GM12891 (cell line): ENCODE data around the gene TFF1.

ENCODE experiments used
- DNase-seq: peaks from one replicate; pipeline ENCODE4 v3.0.0; 2011; ENCODE audit warnings: low spot score; ENCODE audit not compliant: insufficient read length
- FAIRE-seq: peaks from 2 replicates; lab custom pipeline; 2011; peaks lifted over from hg19 to GRCh38; lab: Jason Lieb, UNC
- PAX5 ChIP-seq: IDR thresholded peaks from 2 replicates; pipeline ENCODE4 v1.6.1; 2011; ENCODE audit warnings: low read length, moderate library complexity, mild to moderate bottlenecking; ENCODE audit not compliant: insufficient read depth, severe bottlenecking
- POLR2A ChIP-seq: IDR thresholded peaks from 2 replicates; pipeline ENCODE4 v1.6.1; 2011; ENCODE audit warnings: low read depth, low read length, control low read depth
- POLR2AphosphoS5 ChIP-seq: IDR thresholded peaks from 2 replicates; pipeline ENCODE4 v1.6.1; 2011; ENCODE audit warnings: low read depth, low read length, control low read depth
- POU2F2 ChIP-seq: IDR thresholded peaks from 2 replicates; pipeline ENCODE4 v1.6.1; 2011; ENCODE audit warnings: low read depth, mild to moderate bottlenecking, control low read depth, low read length, moderate library complexity
- SPI1 ChIP-seq: IDR thresholded peaks from 2 replicates; pipeline ENCODE4 v1.6.1; 2011; ENCODE audit warnings: low read depth, low read length, control low read depth
- TAF1 ChIP-seq: IDR thresholded peaks from 2 replicates; pipeline ENCODE4 v1.6.1; 2011; ENCODE audit warnings: low read depth, low read length, control low read depth

Gene TFF1

DNA sequence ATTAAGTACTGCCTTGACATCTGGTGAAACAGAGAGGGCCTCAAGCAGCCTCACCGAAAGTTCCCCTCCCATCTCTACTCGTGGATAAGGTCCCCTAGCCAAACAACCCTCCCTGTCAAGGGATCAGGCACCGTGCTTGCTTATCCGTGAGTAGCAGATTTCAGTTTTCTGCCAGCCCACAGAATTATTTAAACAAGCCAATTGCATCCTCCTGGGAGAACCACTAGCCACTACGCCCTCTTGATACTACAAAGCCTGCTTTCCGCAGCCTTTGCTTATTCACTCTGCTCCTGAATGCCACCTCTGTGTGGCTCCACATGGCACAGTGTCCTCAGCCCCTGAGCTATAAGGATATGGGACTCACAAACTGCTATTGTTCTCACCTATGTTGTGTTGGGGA lies 9.7 kb downstream of the TFF1 start:
- DNase-seq = no peak
- FAIRE-seq = no peak
- TF ChIP-seq PAX5 = no peak

DNA sequence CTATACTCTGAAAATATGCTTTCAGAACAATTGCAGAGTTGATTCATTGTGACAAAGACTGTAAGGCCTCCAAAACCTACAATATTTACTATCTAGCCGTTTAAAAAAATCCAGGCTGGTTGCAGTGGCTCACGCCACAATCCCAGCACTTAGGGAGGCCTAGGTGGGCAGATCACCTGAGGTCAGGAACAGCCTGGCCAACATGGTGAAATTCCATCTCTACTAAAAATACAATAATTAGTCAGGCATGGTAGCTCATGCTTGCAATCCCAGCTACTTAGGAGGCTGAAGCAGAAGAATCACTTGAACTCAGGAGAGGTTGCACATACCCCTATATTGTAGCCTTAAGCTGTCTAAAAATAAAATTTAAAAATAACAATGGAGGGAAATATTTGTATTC lies 10.3 kb downstream of the TFF1 start:
- FAIRE-seq = no peak
- TF ChIP-seq POU2F2 = no peak
- TF ChIP-seq TAF1 = no peak
- no peak for TF ChIP-seq POLR2AphosphoS5
- no peak for TF ChIP-seq PAX5
- no peak for TF ChIP-seq SPI1
- TF ChIP-seq POLR2A = no peak
- DNase-seq = no peak

DNA sequence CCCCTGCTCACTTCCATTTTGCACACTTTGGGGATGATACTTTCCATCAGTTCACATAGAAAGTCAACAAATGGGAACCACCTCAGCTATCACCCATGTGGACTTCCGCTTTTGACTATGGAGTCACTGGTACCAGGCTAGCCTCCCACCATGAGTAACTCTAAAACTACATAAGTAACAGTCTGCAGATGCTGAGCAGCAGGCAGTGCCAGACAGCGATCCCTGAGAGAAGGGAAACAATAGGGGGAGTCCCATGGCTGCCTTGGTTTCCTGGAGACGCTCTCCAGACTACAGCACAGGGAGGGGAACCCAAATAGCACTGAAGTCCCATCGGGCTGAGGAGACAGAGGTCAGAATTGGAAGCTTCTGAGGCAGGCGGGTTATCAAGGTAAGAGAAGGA lies 12.7 kb downstream of the TFF1 start:
- no peak for TF ChIP-seq POLR2AphosphoS5
- TF ChIP-seq TAF1 = no peak
- no peak for TF ChIP-seq PAX5
- no peak for TF ChIP-seq POU2F2
- TF ChIP-seq POLR2A = no peak
- TF ChIP-seq SPI1 = no peak
- FAIRE-seq (no peak), DNase-seq (no peak)

DNA sequence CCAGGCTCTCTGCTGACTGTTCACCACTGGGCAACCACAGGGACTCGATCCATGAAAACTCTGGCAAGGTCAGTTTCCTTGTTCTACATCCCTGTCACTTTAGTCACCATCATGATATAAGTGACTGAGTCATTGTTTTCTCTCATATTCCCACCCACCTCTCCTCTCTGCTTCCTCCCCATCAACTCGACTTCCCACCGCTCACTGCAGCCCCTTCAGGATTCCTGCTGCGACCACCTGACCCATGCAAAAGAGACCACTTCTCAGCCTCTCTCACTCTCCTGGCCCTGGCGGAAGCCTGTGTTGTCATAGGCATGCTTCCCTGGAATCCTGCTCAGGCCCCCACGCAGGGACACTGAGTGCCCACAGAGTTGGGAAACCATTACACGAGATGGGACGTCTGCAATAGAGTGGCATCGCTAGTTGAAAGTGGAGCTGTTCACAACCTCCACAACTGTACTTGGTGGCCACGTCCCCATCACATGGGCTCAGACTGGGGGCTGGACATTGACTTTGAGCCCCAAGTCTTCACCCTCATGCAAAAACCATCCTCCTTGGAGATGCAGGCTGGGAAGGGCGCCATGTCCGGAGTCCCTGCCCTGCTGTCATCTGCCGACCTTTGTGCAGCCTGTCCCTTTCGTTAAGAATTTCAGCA lies 13.8 kb downstream of the TFF1 start:
- FAIRE-seq = no peak

DNA sequence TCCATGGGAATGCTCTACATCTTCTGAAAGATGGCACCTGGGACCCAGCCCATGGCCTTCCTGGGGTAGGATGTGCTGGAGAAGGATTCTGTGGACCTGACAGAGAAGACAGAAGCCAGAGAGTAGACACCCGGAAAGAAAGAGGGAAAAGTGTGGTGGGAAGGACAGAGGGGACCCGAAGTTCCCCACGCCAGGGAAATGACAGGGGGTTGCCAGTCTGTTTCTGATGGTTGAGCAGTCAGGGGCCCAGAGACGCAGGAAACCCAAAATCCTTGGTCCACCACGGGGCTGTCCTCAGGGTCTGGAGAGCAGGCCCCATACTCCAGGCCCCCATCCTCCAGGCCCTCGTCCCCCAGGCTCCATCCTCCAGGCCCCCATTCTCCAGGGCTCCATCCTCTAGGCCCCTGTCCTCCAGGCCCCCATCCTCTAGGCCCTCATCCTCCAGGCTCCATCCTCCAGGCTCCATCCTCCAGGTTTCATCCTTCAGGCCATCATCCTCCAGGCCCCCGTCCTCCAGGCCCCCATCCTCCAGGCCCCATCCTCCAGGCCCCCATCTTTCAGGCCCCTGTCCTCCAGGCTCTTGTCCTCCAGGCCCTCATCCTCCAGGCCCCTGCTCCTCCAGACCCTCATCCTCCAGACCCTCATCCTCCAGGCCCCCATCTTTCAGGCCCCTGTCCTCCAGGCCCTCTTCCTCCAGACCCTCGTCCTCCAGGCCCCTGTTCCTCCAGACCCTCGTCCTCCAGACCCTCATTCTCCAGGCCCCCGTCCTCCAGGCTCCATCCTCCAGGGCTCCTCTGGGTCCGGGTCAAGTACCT lies 14.5 kb downstream of the TFF1 start:
- FAIRE-seq = no peak
- TF ChIP-seq SPI1 (no peak), POLR2A (no peak), TAF1 (no peak), POU2F2 (no peak), POLR2AphosphoS5 (no peak), PAX5 (no peak)
- no peak for DNase-seq

More for the DNA sequence above, 13.8 kb downstream of the TFF1 start:
- DNase-seq = no peak
- TF ChIP-seq POU2F2 (no peak), POLR2A (no peak), PAX5 (no peak), TAF1 (no peak), POLR2AphosphoS5 (no peak), SPI1 (no peak)

DNA sequence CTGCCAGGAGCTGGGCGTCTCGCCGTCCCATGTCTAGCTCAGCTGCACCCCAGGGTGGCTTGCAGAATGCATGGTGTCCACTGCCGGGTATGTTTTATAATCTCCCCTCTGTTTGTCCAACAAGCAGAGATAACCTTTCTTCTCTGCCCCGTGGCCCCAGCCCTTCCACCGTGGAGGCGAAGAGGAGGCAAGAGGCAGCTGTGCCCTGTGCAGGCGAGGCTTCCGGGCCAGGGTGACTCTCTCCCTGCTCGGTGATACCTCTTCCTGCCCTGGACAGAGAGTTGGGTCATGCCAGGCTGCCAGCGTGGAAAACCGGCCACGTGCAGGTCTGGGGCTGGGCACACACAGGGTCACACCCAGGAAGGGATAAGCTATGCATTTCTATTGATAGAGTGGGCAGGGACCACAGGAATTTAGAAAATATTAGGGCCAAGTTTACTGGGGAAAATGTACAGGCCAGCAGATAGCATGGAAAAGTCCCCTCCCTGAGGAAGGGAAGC lies 15.4 kb downstream of the TFF1 start, which contains the start of gene TFF2:
Gene TFF2, minus strand, starts transcription at position 68 of the 500 bp plus-strand sequence. Its CDS starts 37 bp downstream, at position 31.
- DNase-seq (no peak), FAIRE-seq (no peak)
- TF ChIP-seq POLR2AphosphoS5 = no peak
- no peak for TF ChIP-seq TAF1
- TF ChIP-seq SPI1 = no peak
- TF ChIP-seq PAX5 = no peak
- TF ChIP-seq POU2F2 = no peak
- TF ChIP-seq POLR2A = no peak

DNA sequence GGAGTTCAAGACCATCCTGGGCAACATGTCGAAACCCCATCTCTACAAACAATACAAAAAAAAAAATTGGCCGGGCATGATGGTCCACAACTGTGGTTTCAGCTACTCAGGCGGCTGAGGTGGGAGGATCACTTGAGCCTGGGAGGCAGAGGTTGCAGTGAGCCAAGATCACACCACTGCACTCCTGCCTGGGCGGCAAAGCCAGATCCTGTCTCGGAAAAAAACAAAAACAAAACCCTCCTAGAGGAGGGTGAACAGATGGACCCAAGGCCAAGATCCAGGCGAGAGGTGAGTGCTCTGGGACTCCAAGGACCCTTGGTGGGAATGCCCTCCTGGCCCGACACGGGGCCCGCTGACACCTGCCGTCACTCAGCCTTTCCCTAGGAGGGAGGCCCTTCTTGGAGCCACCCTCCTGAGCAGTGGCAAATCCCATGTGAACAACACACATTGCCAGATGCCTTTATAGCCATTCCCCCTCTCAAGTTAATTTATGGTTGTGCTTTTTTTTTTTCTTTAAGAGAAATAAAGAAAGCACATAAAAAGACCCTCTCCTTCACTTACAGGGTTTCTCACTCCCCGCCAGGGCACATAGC lies 15.9 kb downstream of the TFF1 start:
- TF ChIP-seq SPI1 (no peak), POLR2A (no peak)
- FAIRE-seq (no peak), DNase-seq (no peak)

DNA sequence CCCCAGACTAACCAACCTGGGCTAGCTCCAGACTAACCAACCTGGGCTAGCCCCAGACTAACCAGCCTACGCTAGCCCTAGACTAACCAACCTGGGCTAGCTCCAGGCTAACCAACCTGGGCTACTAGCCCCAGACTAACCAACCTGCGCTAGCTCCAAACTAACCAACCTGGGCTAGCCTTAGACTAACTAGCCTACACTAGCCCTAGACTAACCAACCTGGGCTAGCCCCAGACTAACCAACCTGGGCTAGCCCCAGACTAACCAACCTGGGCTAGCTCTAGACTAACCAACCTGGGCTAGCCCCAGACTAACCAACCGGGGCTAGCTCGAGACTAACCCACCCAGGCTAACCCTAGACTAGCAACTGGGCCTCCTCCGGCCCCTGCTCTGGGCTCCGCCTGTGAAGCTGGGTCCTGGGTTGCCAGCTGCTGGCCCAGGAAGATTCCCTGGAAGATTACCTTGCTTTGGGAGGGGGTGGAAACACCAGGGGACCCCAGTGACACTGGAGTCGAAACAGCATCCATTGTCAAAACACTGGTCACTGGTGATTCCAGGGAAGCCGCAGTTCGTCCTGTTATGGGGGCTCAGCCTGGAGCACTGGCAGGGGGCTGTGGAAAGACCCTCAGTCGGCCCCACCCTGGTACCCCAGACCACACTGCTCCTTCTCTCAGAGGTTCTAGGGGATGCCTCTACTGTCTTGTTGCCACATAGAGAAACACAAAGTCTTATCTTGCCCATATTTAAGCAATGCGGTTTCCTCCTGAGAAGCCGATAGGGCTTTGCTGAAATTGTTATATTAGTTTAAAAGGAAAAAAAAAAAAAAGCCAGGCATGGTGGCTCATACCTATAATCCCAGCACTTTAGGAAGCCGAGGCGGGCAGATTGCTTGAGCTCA lies 16.7 kb downstream of the TFF1 start:
- FAIRE-seq (no peak), DNase-seq (no peak)
- TF ChIP-seq PAX5 = no peak
- TF ChIP-seq POU2F2 = no peak
- TF ChIP-seq POLR2A = no peak
- TF ChIP-seq POLR2AphosphoS5 = no peak
- TF ChIP-seq SPI1 = no peak
- TF ChIP-seq TAF1 = no peak

DNA sequence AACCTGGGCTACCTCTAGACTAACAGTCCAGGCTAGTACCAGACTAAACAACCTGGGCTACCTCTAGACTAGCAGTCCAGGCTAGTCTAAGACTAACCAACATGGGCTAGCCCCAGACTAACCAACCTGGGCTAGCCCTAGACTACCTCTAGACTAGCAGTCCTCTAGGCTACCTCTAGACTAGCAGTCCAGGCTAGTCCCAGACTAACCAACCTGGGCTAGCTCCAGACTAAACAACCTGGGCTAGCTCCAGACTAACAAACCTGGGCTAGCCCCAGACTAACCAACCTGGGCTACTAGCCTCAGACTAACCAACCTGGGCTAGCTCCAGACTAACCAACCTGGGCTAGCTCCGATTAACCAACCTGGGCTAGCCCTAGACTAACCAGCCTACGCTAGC lies 17.6 kb downstream of the TFF1 start:
- TF ChIP-seq TAF1 (no peak), SPI1 (no peak), POLR2A (no peak), POLR2AphosphoS5 (no peak), PAX5 (no peak), POU2F2 (no peak)
- FAIRE-seq = no peak
- no peak for DNase-seq
